Activated naive CD4-positive, alpha-beta T cell (primary cell): ENCODE measurements around the gene VKORC1L1.
"Not testable (repeated sequence)": the region's sequence is repeated elsewhere in the genome, so short reads cannot be mapped to it uniquely, and the experiment has no call there.

Source experiments
- DNase-seq, 4 experiments: peaks; one replicate each; lab custom pipeline; 2025; lab: John Stamatoyannopoulos, UW

Gene VKORC1L1

DNA sequence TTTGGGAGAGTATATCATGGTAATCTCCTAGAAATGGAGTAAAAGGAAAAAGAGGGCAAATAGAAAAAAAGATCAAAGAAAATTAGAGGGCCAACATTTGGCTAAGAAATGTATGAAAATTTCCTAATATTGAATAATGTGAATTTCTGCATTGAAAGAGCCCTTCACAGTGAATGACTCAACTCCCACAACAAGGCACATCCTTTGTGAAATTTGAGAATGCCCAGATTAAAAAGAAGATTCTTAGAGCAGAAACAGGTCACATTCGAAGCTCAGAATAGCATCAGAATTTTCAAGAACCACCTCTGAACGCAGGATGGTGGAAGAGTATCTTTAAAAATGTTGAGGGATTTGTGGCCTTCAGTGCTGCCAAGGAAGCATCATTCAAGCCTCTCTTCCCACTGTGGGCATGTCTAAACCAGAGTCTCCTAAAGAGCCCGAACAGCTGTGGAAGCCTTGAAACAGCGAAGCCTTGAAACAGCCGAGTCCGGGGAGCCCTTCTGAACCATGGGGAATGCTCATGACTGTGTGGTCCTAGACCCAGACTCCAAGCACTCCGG lies 65.5 kb downstream of the VKORC1L1 start:
- DNase-seq: no peak

DNA sequence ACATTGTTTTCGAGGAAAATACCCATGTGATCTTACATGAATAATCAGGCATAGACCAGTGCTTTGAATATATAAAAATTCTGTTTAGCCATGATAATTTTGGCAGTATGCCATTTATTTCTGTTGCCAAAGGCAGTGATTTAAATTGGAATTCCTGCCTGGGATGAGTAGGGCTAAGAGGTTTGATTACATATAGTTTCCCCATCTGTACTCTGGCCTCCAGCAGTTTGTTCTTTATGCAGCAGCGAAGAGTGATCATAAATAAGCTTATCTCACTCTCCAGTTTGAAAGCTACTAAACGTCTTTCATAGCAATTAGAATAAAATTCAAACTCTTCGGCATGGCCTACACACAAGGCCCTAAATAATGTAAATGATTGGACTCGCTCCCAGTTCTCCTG lies 72.9 kb downstream of the VKORC1L1 start:
- not testable (repeated sequence) for DNase-seq

DNA sequence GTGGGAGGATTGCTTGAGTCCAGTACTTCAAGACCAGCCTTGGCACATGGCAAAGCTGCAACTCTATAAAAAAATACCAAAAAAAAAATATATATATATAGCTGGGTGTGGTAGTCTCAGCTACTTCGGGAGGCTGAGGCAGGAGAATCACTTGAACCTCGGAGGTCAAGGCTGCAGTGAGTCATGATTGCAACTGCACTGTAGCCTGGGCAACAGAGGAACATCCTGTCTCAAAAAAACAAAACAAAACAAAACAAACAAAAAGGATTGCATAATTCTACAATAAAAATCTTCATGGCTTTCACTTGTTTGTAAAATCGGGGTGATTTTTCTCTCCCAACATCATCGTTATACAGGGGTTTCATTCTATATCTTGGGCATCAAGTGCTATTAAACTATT lies 74.0 kb downstream of the VKORC1L1 start:
- DNase-seq: no peak

DNA sequence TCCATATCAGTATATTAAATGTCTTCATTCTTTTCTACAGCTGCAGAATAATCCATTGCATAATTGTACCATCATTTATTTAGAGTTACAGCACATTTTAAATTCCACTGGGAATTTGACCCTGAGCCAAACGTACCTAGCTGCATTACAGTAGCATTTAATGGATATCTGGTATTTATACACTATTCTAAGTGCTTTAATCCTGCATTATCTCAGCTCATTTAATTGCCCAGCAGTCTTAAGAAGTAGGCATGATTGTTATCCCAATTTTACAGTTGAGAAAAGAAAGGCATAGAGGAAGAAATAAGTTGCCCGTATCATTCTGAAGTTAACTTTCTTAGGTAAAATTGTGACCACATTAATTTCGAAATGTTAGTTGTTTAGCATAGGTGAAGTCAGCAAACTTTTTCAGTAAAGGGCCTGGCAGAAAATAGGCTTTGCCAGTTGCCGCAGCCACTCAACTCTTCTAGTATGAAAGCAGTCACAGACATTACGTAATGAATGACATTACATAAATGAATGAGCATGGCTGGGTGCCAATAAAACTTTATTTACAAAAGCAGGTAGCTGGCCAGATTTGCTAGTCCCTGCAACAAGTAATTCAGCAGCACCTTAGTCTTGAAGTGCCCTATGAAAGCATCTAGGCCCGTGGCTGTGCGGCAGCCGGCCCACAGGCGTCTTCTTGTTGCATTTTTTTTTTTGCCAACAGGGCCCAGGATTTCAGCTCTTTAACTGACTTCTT lies 79.1 kb downstream of the VKORC1L1 start:
- DNase-seq: no peak

DNA sequence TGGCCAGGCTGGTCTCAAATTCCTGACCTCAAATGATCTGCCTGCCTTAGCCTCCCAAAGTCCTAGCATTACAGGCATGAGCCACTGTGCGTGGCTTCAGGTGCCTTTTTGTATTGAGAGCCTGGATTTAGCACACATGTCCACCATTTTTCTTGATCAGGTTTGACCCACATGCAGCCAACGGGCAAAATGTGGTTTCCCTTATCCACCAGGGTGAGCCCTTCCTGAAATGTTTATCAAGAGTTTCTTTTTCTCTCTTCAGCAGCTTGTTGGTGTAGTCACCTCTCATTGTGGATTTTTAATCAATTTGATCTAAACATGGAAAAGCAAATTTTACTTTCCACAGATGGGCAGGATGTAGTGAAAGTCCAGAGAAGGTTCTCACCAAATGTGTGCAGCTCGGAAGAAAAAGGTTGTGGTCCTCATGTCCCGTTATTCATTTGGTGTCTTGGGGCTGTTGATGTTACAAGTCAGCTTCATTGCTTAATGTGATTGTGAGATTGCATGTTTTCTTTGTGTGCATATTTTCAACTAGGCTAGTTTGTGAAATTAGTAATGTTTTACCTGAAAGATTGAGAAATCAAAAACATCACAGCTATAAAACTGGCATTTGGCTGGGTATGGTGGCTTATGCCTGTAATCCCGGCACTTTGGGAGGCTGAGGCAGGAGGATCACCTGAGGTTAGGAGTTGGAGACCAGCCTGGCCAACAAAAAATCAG lies 80.3 kb downstream of the VKORC1L1 start:
- no peak for DNase-seq

DNA sequence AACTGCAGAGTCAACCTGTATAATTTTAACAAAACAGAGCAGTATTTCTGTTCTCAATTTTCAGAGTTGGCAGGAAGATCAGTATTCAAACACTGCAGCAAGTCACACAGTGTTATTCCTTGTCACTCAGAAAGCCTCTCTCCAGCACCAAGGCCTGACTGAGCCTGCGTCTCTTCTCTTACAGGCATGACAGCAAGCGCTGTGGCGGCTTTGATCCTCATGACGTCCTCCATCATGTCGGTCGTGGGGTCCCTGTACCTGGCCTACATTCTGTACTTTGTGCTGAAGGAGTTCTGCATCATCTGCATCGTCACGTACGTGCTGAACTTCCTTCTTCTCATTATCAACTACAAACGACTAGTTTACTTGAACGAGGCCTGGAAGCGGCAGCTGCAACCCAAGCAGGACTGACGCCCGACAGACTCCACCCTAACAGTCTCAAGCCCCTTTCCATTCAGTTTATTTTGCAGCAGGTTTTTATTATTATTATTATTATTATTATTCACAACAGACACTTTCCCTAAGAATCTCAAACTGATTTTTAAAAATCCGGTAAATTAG lies 81.1 kb downstream of the VKORC1L1 start:
- DNase-seq: no peak

DNA sequence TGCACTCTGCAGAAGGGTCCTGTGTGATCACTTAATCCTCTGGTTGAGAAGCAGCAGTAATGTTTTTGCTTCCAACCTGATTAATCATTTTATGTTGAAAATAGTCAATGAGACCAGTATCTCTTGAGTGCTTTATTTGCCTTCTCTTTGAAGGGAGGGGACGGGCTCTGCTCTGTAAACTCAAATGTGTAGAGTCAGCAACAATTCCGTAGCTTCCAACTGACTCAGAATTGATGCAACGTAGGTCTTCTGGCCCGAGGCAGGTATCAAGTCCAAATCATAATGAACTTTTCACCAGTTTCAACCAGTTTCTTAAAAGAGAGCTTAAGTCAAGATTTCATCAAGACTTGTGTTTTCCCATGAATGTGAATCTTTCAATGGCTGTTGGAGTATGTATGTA lies 82.8 kb downstream of the VKORC1L1 start:
- DNase-seq: no peak

DNA sequence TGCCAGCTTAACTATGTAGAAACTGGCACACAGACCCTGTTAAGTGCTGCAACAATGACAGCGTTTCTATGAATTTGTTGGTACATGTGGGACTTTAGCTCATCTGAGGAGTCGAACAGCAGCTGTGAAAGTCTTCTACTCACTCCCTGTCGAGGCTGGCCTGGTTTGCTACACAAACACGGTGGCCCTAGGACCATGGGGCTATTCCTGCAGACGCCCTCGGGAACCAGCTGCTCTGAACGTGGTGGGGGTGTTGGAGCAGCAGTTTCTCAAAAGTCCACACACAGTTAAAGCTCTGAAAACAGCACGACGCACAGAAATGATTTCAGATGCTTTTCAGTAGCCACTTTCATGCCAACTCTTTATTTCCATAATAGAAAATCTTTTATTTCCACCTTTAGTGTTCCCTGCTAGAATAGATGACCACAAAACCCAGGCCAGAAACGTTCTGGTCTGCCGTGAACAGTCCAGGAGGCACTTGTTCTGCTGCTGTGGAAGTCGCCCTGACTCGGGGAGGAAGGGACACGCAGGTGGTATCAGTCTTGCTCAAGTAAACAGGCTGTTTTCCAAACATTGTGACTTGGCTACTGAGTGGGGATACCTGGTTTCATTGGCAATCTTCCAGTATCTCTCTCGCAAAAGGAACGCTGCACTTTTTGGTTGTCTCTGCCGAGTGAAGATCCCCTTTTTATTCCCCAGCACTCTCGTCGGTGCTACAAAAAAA lies 87.6 kb downstream of the VKORC1L1 start:
- DNase-seq: no peak

DNA sequence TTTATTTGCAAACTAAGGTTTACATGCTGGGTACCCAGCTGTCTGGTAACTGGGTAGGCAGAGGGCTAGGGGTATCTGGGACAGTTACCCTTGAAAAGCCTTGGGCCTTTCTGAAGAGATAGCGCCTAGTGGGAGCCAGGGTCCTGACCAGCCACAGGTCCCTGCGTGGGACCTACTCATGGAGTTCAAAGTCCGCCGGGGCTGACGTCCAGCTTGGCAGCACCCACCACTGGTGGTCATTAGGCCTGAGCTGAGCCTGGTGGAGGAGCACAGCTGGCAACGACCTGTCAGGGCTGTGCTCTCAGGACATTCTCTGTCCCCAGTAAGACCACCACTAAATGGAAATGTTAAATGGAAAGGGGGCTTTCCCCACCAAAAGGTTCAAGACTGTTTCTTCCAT lies 89.2 kb downstream of the VKORC1L1 start:
- no peak for DNase-seq

DNA sequence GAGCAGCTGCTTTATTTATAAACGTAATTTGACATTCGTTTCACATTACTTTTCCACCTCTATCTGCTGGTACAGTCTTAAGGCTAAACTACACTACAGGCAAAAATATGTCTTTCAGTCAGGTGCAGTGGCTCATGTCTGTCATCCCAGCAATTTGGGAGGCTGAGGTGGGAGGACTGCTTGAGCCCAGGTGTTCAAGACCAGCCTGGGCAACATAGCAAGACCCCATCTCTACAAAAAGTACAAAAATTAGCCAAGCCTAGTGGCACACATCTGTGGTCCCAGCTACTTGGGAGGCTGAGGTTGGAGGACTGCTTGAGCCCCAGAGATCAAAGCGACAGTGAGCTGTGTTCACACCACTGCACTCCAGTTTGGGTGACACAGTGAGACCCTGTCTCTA lies 91.8 kb downstream of the VKORC1L1 start:
- not testable (repeated sequence) for DNase-seq

DNA sequence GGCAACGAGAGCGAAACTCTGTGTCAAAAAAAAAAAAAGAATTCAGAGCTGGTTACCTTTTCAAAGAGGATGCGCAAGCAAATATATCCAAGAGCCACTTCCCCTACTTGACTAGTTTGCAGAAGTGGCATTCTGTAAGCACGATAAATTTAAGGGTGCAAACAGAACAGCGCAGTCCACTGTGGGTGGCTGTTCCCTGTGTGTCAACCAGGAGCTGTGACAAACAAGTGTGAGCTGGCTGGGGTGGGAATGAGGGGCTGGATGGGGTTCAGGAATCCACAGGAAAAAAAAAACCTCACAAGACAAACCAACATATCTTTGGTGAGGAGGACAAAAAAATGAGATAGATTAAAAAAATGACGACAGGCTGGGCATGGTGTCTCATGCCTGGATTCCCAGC lies 93.3 kb downstream of the VKORC1L1 start:
- DNase-seq: no peak

DNA sequence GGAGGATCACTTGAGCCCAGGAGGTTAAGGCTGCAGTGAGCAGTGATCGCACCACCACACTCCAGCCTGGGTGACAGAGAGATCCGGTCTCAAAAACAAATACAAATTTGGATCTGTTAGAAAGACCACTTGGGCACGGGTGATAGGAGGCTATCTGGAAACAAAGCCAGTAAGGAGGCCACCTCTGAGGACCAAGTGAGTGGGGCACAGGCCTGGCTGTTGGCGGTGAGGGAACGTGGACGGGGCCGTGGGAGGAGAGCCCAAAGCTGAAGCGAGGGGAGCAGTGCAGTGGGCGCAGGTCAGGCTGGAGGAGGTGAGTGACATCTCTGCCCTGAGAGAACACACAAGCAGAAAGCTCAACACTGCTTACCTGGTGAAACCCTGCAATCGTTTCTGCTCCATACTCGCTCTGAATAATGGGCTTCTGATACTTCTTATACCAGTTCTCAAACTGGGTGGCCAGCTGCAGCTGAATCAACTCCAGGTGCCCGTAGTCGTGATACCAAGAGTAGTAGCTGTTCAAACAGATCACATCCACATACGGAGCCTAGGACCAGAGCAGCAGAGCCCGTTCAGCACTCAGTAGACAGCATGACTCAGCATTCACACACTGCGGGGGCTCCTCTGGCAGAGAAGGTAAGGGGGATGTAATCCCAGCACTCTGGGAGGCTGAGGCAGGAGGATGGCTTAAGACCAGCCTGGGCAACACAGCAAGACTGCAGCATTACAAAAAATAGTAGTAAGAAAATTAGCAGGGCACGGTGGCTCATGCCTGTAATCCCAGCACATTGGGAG lies 94.7 kb downstream of the VKORC1L1 start:
- no peak for DNase-seq

DNA sequence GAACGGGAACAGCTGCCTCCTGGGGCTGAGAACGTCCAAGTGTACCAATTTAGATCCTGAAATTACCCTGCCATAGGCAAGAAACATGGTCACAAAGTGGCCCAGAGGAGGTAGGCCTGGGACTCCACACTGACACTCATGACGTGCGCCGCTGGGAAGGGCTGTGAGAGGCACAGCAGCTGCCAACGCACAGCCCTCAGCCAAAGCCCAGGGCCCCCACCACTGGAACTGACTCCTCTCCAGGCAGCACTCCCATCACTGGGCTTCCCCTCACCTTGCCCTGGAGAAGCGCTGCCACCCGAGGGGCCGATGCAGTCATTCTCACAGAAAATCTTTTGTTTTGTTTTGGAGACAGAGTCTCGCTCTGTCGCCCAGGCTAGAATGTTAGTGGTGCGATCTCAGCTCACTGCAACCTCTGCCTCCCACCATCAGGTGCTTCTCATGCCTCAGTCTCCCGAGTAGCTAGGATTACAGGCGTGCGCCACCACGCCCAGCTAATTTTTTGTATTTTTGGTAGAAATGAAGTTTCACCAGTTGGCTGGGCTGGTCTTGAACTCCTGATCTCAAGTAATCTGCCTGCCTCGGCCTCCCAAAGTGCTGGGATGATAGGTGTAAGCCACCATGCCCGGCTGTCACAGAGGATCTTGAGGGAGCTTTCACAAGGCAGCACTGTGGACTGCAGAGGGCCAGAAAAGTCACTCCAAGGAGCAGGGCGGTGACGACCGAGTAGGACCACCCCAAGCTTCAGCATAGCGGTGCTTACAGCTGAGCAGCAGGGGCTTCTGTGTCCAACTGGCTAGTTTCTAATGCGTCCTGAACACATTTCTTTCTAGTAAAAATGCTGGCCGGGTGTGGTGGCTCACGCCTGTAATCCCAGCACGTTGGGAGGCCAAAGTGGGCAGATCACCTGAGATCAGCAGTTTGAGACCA lies 95.6 kb downstream of the VKORC1L1 start:
- no peak for DNase-seq

DNA sequence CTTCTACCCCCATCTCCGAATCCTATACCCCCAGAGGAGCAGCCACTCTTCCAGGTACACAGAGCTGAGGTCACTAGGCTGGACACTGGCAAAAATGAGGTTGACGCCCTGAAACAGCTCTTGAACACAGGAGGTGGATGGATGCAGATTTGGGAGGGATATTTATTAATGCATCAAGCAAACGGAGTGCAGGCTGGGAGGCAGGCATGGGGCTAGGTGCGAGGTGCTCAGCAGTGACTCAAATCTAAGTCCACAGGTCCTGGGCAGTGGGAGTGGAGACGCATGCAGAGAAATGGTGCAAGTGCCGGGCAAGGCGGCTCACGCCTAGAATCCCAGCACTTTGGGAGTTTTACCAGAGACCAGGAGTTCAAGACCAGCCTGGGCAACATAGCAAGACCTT lies 98.1 kb downstream of the VKORC1L1 start:
- no peak for DNase-seq

DNA sequence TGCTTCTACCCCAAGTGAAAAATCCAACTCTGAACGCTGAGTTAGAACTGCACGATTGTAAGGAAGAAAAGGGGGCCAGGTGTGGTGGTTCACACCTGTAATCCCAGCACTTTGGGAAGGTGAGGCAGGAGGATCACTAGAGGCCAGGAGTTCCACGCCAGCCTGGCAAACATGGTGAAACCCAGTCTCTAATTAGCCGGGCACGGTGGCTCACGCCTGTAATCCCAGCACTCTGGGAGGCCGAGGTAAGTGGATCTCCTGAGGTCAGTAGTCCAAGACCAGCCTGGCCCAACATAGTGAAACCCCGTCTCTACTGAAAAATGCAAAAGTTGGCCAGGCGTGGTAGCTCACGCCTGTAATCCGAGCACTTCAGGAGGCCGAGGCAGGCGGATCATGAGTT lies 100.1 kb downstream of the VKORC1L1 start:
- DNase-seq: no peak

DNA sequence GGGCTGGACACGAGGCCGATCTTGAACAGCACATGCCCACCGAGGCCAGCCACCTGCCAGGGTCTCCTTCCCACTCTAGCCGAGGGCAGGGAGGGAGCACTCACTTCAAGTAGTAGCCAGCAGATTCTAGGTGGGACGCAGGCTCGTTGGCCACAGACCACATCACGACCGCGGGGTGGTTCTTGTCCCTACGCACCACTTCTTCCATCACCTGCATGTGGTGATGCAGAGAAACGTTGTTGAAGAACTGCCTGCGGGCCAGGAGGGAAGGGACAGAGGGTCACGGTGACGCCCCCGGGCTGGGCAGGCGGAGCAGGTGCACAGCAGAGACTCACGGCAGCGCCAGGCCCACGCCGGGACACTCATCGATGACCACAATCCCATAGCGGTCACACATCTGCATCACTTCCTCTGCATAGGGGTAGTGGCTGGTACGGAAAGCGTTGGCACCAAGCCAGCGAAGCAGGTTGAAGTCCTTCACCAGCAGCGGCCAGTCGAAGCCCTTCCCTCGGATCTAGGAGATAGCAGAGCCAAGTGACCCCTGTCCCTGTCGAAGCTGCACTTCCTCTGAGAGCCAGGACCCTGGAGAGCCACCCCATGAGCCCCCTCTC lies 101.4 kb downstream of the VKORC1L1 start:
- no peak for DNase-seq

DNA sequence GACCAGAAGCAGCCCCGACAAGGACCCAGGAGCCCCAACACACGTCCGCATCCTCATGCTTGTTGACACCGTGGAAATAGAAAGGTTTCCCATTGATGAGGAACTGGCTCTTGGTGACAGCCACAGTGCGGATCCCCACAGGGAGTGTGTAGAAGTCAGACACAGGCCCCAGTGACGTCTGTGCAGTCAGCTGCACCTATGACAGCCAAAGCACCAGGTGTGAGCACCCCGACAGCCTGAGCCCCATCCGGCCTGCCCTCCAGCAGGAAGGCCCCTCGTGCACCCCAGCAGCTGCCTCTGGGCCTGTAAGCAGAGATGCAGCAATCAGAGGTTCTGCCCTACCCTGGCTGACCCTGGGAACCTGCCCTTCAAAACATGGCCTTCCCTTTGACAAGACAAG lies 102.0 kb downstream of the VKORC1L1 start:
- no peak for DNase-seq

DNA sequence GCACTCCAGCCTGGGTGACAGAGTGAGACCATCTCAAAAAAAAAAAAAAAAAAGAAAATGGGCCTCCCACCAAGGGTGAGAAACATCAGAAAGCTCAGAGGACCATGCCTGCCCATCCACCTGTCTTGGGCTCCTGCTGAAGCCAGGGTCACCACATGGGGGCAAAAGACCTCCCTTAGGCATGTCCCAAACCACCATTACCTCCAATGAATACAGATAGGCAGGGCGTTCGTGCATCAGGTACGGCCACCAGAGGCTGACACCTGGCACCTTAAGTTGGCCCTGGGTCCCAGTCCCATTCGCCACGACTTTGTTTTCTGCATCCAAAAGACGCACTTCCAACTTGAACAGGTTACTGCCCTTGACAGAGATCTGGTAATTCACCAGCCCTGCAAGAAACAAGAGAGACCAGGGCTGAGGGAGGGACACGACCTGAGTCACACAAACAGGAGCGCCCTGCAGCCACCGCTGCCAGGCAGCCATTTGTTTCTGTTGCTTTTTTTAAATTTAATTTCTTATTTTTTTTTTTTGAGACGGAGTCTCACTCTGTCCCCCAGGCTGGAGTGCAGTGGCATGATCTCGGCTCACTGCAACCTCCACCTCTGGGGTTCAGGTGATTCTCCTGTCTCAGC lies 103.1 kb downstream of the VKORC1L1 start:
- DNase-seq: no peak

DNA sequence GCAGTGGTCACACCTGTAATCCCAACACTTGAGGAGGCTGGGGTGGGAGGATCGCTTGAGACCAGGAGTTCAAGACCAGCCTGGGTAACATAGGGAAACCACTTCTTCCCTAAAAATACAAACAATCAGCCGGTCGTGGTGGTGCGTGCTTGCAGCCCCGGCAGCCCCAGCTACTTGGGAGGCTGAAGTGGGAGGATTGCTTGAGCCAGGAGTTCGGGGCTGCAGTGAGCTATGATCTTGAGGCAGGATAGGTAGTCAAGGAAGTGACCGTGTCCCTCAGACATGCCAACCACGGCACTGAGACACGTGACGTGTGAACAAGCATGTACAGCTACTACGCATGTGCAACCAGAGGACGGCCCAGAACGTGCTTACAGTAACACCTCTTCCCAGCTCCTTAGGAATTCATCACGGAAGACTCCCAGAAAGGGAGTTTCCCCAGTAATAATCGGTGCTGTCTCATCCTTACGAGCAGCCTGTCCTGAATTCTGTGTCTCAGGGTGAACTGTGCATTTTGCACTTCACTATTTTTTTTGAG lies 103.9 kb downstream of the VKORC1L1 start:
- DNase-seq: no peak
